ENCODE measurements around the gene CPSF6. TPM values are rescaled to one million over a fixed set of nuclear protein-coding genes. Genes with fewer than 3 reads are reported as not detected.
"Not testable (repeated sequence)": the region's sequence is repeated elsewhere in the genome, so short reads cannot be mapped to it uniquely, and the experiment has no call there.

The CPSF6 gene, protein sequence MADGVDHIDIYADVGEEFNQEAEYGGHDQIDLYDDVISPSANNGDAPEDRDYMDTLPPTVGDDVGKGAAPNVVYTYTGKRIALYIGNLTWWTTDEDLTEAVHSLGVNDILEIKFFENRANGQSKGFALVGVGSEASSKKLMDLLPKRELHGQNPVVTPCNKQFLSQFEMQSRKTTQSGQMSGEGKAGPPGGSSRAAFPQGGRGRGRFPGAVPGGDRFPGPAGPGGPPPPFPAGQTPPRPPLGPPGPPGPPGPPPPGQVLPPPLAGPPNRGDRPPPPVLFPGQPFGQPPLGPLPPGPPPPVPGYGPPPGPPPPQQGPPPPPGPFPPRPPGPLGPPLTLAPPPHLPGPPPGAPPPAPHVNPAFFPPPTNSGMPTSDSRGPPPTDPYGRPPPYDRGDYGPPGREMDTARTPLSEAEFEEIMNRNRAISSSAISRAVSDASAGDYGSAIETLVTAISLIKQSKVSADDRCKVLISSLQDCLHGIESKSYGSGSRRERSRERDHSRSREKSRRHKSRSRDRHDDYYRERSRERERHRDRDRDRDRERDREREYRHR
- total RNA-seq = 10 to 100 TPM; 85.4 to 87.3 TPM
- 108 to 131 reads per million in 2 donors for total RNA-seq

DNA sequence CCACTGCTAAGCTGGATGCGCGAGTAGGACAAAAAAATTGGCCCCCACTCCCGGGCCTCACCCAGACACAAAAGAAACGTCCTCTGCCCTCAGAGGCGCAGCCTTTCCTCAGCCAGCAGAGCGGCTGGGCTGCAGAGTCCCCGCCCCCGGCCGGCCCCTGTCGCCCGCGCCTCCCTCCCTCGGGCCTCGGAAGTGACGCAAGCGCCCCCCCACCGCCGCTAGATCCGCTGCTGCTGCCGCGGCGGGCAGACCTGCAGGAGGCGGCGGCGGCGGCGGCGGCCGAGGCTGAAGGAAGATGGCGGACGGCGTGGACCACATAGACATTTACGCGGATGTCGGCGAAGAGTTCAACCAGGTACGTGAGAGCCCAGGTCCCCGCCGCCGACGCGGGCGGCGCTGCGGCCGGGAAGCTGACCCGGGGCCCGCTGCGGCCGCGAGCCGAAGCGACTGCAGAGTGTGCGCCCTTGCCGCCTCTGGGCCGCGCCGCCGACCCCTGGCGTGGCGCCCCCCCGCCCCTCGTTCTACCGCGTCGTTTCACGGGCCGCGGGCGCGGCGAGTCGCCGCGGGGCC, at the start of gene CPSF6:
TSS of gene CPSF6 (plus strand) at position 218 of the 570 bp plus-strand sequence. CDS start at position 296, 78 bp downstream.
- peaks cover 4% of the 10 kb centered on the region for H3K36me3 Mint-ChIP-seq (ENCODE audit: low read depth)
- ATAC-seq (peak; percentile 91), DNase-seq (peak; percentile 95 to 97 (median 97))
- no peaks in the 10 kb centered on the region for H3K27me3 Mint-ChIP-seq
- peak within 1 kb of the TSS; percentile 100 for H3K4me3 Mint-ChIP-seq
- H3K27ac Mint-ChIP-seq = peak within 1 kb of the TSS; percentile 97
- H3K4me1 Mint-ChIP-seq = peaks cover 29% of the 10 kb centered on the region
- H3K9me3 ChIP-seq (ENCODE audit: control insufficient read depth, low read length, poor library complexity, severe bottlenecking) = no peaks in the 10 kb centered on the region

DNA sequence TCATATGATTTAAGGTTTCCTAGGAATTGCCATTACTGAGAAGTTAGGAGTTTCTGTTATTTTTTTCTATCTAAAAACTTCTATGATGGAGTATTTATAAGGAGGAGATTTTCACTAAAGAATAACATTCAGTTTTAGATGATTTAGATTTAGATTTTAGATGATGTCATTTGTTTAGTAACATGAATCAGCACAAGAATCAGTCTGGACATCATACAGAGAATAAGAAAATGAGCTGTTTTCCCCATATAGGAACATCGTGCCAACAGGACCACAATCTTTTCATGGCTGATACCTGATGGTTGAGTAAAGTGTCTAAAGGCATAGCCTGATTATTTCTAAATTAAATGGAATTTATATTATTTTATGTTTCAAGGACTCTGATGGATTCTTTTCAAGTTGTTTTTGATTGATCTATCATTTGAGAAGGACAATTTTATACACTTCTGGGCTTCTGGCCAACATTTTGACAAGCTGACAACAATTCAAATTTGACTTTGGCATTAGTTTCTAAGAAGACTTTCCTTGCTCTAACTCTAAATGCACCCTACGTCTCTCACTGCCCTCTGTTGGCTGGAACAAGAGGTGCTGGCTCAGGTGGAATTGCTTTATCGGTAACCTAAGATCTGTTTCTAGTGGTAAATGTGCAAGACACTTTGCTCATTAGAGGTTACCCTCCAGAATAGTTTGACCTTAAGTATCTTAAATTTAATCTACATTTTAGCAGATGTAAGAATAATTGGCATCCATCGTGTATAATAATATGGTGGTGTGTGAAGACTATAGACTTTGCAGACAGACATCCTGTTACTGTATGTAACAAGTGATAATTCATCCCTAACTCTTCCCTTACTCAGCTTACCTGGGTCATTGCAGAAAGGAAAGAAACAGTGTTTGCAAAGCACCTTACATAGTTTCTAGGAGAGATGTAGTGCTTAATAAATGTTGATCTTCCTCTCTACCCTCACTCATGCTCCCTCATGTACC, 42.8 kb upstream of the CPSF6 start:
- DNase-seq = no peak
- H3K27ac Mint-ChIP-seq = no peak overlapping the region
- no peak for ATAC-seq
- H3K9me3 ChIP-seq (ENCODE audit: control insufficient read depth, low read length, poor library complexity, severe bottlenecking) = peaks cover 13% of the 10 kb centered on the region
- no peaks in the 10 kb centered on the region for H3K4me1 Mint-ChIP-seq
- H3K36me3 Mint-ChIP-seq (ENCODE audit: low read depth) = peaks cover 2% of the 10 kb centered on the region
- no peaks in the 10 kb centered on the region for H3K27me3 Mint-ChIP-seq
- H3K4me3 Mint-ChIP-seq = no peak overlapping the region

- H3K4me1 Mint-ChIP-seq; H3K27me3 Mint-ChIP-seq; H3K4me3 Mint-ChIP-seq; H3K36me3 Mint-ChIP-seq (ENCODE audit: low read depth); DNase-seq; ATAC-seq; H3K27ac Mint-ChIP-seq: not testable (repeated sequence)
- H3K9me3 ChIP-seq (ENCODE audit: control insufficient read depth, low read length, poor library complexity, severe bottlenecking) = peaks cover 13% of the 10 kb centered on the region
These were observed 39.4 kb upstream of the CPSF6 start for GRCh38 chr12:69199976-69200375.

DNA sequence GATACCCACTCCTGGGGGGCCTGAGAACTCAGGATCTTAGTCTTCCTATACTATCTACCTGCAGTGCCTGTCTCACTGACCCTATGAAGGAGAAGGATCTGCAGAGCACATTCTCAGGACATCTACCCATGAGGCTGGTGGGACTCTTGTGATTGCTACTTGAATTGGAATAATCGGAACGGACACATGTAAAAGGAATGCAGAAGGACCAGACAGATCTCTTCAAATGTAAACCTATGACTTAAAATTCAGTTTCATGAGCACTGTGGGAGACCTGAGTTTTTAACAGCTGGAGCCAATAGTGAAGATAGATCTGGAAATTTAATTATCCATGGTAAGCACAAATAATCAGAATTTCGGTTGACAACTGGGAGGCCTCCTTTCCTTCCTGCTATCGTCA, 35.2 kb upstream of the CPSF6 start:
- Mint-ChIP-seq H3K4me1 (no peaks in the 10 kb centered on the region), H3K36me3 (ENCODE audit: low read depth) (no peaks in the 10 kb centered on the region), H3K27ac (no peak overlapping the region), H3K4me3 (no peak overlapping the region), H3K27me3 (no peaks in the 10 kb centered on the region)
- DNase-seq (no peak), ATAC-seq (no peak)
- peaks cover 10% of the 10 kb centered on the region for H3K9me3 ChIP-seq (ENCODE audit: control insufficient read depth, low read length, poor library complexity, severe bottlenecking)

GRCh38 chr12:69210661-69211060, 28.7 kb upstream of the CPSF6 start:
- no peaks in the 10 kb centered on the region for H3K27me3 Mint-ChIP-seq
- ATAC-seq = no peak
- H3K9me3 ChIP-seq (ENCODE audit: control insufficient read depth, low read length, poor library complexity, severe bottlenecking) = no peaks in the 10 kb centered on the region
- H3K36me3 Mint-ChIP-seq (ENCODE audit: low read depth) = no peaks in the 10 kb centered on the region
- no peak for DNase-seq
- no peaks in the 10 kb centered on the region for H3K4me1 Mint-ChIP-seq
- H3K27ac Mint-ChIP-seq = no peak overlapping the region
- no peak overlapping the region for H3K4me3 Mint-ChIP-seq

GRCh38 chr12:69211160-69211559, 28.2 kb upstream of the CPSF6 start:
- Mint-ChIP-seq H3K36me3 (ENCODE audit: low read depth) (no peaks in the 10 kb centered on the region), H3K4me3 (no peak overlapping the region), H3K4me1 (no peaks in the 10 kb centered on the region), H3K27ac (no peak overlapping the region), H3K27me3 (no peaks in the 10 kb centered on the region)
- no peaks in the 10 kb centered on the region for H3K9me3 ChIP-seq (ENCODE audit: control insufficient read depth, low read length, poor library complexity, severe bottlenecking)
- ATAC-seq (no peak), DNase-seq (no peak)

DNA sequence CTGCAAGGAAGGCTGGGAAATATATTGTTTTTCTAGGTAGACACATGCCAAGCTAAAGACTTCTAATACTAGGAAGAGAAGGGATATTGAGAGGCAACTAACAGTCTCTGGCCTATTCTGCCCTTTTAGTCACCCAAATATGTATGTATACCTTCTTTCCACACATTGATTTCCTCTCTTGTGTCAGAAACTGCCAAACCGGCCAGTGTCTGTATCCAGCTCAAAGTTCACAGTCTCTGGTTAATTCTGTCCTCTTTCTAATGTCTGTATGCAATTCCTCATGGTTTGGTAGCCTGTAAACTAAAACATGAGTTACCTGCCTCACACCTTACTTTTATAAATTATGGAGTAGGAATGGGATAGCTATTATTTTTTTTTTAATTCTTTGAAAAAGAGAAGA, 25.2 kb upstream of the CPSF6 start:
- H3K27me3 Mint-ChIP-seq = no peaks in the 10 kb centered on the region
- no peak overlapping the region for H3K4me3 Mint-ChIP-seq
- H3K36me3 Mint-ChIP-seq (ENCODE audit: low read depth) = no peaks in the 10 kb centered on the region
- DNase-seq (no peak), ATAC-seq (no peak)
- no peaks in the 10 kb centered on the region for H3K9me3 ChIP-seq (ENCODE audit: control insufficient read depth, low read length, poor library complexity, severe bottlenecking)
- no peak overlapping the region for H3K27ac Mint-ChIP-seq
- H3K4me1 Mint-ChIP-seq = no peaks in the 10 kb centered on the region

DNA sequence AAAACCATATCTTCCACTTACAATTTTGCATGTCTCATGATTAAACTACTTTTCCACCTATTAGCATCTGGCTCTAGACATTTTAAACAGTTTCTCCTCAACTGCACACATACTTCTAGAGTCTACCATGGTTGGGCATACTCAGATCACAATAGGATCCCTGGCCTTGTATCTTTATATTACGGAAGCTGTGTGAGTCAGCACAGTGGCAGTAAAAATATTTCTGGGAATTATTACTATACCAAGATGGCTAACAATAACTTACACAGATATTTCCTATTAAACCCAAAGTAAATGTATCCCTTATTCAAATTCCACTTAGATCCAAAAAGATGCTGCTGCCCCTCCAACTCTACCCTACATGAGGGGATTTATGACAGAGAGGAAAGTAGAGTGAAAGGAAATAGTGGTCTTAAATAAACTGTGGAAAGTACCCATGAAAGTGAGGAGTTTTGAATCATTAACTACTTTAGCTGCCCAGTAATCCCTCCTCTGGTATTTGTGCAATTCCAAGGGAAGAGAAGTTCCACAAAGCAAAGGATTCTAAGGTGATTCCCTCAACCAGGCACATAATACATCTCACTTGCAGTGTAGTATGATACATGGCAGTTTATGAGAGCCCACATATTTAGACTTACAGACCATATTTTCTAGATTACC, 14.0 kb upstream of the CPSF6 start:
- H3K4me3 Mint-ChIP-seq = no peak overlapping the region
- H3K9me3 ChIP-seq (ENCODE audit: control insufficient read depth, low read length, poor library complexity, severe bottlenecking) = no peaks in the 10 kb centered on the region
- peaks cover 3% of the 10 kb centered on the region for H3K4me1 Mint-ChIP-seq
- H3K27me3 Mint-ChIP-seq = peaks cover 10% of the 10 kb centered on the region
- no peak for DNase-seq
- no peak for ATAC-seq
- H3K27ac Mint-ChIP-seq = no peak overlapping the region
- no peaks in the 10 kb centered on the region for H3K36me3 Mint-ChIP-seq (ENCODE audit: low read depth)

DNA sequence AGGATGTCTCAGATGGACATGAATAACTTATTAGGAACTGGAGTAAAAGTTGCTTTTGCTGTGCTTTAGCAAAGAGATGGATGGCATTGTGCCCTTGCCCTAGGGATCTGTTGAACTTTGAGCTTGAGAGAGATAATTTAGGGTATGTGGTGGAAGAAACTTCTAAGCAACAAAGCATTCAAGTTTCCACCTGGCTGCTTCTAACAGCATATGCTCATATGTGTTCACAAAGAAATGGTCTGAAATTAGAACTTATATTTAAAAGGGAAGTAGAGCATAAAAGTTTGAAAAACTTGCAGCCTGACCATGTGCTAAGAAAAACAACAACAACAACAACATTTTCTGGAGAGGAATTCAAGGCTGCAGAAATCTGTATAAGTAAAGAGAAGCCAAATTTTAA, 7.9 kb upstream of the CPSF6 start:
- peaks cover 4% of the 10 kb centered on the region for H3K36me3 Mint-ChIP-seq (ENCODE audit: low read depth)
- DNase-seq = no peak
- no peak for ATAC-seq
- H3K9me3 ChIP-seq (ENCODE audit: control insufficient read depth, low read length, poor library complexity, severe bottlenecking) = no peaks in the 10 kb centered on the region
- H3K27me3 Mint-ChIP-seq = no peaks in the 10 kb centered on the region
- peaks cover 3% of the 10 kb centered on the region for H3K4me1 Mint-ChIP-seq
- H3K4me3 Mint-ChIP-seq = no peak overlapping the region
- H3K27ac Mint-ChIP-seq = no peak overlapping the region

- Mint-ChIP-seq H3K4me1 (peaks cover 29% of the 10 kb centered on the region), H3K4me3 (peak overlapping the region; percentile 92), H3K27ac (peak overlapping the region; percentile 97), H3K27me3 (no peaks in the 10 kb centered on the region), H3K36me3 (ENCODE audit: low read depth) (peaks cover 4% of the 10 kb centered on the region)
- H3K9me3 ChIP-seq (ENCODE audit: control insufficient read depth, low read length, poor library complexity, severe bottlenecking) = no peaks in the 10 kb centered on the region
- ATAC-seq = peak; percentile 5
- no peak for DNase-seq
These were observed 599 bp upstream of the CPSF6 start for GRCh38 chr12:69238589-69239351.

DNA sequence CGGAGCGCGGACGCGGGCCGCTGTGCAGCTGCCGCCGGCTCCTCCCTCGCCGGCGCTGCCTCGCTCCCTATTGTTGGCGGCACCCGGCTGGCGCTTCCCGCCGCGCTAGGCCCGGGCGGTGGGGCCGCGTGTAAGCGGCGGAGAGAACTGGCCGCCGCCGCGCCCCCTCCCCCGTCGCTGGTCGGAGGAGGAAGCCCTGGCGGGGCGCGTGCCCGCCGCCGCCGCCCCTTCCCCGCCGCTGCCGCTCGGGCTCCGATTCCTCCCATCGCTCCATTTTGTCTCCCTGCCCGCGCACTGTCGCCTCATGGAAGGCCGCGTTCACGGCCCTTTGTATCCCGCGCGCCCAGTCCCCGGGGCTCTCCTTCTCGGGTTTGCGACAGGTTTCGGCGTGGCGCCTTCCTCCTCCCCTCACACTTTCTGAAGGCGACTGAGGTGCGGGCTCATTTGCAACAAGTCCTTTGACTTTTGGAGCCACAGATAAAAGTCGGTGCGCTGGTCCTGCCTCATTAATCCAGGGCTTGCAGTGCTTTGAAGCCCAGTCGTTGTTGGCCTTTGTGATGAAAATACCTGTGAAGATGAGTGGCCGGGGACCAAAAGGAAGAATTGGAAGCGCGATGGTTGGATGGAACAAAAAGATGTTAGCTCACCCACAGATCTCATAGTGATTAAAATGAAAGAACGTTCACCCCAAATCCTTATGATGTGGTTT, 707 bp downstream of the CPSF6 start:
- peak overlapping the region; percentile 100 for H3K4me3 Mint-ChIP-seq
- H3K4me1 Mint-ChIP-seq = peaks cover 32% of the 10 kb centered on the region
- peak overlapping the region; percentile 97 for H3K27ac Mint-ChIP-seq
- H3K9me3 ChIP-seq (ENCODE audit: control insufficient read depth, low read length, poor library complexity, severe bottlenecking) = no peaks in the 10 kb centered on the region
- peaks cover 4% of the 10 kb centered on the region for H3K36me3 Mint-ChIP-seq (ENCODE audit: low read depth)
- peak; percentile 33 for ATAC-seq
- no peaks in the 10 kb centered on the region for H3K27me3 Mint-ChIP-seq
- peak; percentile 23 to 37 (median 34) for DNase-seq
